CD4-positive, alpha-beta T cell treated with Interleukin-2 at 100 ng/mL for 4 hours (primary cell): ENCODE data around the gene ADGRB3.
"Not testable (repeated sequence)": the region's sequence is repeated elsewhere in the genome, so short reads cannot be mapped to it uniquely, and the experiment has no call there.

Experiments used
- DNase-seq: peaks from one replicate; pipeline ENCODE4 v3.0.0-alpha.2; 2020; ENCODE audit warnings: low spot score

The ADGRB3 gene

DNA sequence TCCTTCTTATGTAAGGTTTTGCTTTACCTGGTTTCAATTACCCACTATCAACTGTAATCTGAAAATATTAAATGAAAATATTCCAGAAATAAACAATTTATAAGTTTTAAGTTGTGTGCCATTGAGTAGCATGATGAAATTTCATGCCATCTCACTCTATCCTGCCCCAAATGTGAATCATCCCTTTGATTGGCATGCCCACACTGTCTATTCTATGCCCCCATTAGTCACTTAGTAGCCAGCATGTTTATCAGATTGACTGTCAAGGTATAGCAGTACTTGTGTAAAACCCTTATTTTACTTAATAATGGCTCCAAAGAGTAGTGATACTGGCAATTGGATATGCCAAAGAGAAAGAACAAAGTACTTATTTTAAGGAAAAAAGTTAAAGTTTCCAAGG, 403.8 kb downstream of the ADGRB3 start:
- DNase-seq = no peak

DNA sequence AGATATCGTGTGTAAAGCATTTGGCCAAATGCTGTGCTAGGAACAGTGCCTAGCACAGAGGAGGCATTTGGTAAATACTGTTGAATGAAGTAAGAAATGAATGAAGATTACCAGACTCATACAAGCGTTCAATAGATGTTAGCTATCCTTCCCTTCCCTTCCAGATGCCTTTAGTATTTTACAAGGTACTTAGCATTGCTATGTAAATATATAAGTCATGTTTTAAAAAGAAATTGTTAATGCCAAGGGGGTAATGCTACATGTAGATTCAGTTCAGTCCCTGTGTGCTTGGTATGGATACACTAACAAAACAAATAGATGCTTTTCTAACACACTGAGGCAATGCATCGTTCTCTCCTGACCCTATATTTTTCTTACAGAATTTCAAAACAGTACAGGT, 407.2 kb downstream of the ADGRB3 start:
- no peak for DNase-seq

DNA sequence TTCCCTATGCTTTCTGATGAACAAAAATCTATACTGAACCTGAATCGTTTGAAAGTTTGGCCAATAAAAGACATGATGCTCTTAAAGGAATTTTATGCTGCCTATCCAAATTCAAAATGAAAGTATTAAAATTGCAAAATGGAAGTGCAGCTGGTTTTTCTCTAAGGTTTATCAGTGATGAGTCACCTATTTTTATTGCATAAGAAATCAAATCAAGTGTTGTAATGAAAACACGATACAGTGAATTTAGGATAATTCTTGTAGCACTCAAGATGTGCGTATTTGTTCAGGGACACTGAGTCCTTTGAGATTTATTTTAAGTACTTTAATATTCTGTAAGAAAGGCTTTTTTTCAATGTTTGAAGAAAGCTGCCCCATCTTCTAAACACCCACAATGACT, 409.5 kb downstream of the ADGRB3 start:
- no peak for DNase-seq

DNA sequence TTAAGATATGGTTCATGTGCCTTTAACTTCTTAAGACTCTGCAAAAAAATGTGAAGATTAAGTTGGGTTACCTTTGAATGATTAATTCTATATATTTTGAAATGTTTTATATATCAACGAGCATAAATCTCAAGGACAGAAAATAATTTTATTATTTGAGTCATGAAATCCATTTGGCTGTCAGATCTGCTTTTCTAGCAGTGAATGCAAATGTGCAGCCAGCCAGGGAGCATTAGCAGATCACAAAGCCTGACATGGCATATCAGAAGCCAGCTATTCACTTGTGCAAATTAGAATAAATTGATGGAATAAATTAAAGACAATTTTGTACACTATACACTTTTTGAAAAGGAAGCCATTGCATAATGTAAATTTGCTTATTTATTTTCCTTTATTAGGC, 424.3 kb downstream of the ADGRB3 start:
- no peak for DNase-seq

DNA sequence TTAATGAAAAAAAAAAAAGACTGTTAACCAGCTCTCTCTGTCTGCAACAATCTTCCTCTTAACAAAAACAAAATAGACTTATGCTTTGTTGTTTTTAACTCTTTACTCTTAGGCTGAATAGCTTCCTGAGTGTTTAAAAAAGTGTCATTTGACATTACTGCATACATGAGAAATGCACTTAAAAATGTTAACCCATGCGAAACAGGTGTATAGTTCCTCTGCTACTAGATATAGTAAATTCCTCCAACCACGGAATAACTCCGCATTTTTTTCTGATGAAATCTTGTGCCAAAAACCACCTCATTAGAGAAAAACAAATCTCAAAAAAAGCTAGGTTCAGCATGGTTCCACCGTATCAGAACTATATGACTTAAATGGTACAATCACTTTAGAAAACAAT, 426.0 kb downstream of the ADGRB3 start:
- no peak for DNase-seq

DNA sequence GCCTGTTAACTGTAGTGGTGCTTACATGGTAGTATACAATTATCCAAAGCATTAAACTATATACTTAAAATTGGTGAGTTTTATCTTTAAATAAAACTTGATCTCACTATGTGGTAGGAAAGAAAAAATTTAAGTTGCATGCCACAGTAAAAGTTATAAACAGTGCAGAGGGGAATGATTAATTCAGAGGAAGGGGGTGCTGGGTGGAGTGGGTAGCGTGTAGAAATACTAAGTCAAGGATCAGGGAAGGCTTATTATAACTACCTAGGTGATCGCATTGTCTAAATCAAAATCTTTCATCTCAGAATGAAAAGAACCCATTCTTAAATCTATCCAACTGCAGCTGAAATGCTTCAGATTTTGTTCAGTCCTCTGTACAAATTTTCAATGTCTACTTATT, 428.3 kb downstream of the ADGRB3 start:
- no peak for DNase-seq

DNA sequence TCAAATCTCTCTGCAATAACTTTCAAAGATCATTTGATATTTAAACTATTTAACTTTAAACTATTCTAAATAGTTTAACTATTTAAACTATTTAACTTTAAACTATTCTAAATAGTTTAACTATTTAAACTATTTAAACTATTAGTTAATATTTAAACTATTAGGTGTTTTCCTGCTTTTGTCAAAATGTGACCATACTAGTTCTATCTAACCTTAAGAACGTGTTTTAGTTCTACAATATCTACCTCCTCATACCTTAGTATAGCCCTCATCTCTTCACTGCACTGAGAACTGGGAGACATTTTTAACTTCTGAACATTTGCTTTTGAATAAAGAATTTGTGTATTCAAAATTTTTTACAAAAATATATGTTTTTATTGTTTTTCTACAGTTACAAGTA, 429.1 kb downstream of the ADGRB3 start:
- DNase-seq = no peak

DNA sequence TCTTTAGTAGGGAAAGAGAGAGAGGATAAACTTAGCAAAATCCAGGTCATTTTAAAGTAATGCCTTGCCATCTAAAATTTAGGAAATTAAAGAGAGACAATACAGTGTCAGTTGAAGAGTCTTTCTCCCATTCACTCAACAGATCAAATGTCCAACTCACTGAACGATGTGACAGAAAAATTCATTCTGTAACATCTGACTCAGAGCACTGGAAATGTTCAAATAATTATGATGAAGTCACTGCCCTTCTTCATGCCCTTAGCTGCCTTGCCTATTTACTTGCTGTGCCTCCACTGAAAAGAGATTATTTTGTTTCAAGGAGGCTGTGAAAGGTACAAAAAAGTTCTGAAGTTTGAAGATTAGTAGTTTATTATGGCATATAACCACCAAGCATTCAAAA, 434.8 kb downstream of the ADGRB3 start:
- no peak for DNase-seq

DNA sequence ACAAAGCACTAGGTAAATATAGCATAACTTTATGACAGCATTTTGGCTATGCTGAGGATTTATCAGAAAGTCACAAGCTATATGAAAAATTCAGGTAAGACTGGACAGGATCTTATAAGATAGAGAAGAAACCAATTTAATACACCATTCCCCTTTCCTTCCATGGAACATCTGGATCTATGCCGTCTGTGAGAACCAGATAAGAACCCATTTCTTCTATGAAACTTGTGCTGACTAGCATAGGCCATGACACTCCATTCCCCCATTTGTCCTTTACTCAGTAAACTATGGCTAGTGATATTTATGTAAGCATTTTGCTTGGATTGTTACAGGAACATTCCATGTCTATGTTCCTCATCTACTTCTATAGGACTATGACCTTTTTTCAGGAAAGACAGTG, 437.7 kb downstream of the ADGRB3 start:
- no peak for DNase-seq

DNA sequence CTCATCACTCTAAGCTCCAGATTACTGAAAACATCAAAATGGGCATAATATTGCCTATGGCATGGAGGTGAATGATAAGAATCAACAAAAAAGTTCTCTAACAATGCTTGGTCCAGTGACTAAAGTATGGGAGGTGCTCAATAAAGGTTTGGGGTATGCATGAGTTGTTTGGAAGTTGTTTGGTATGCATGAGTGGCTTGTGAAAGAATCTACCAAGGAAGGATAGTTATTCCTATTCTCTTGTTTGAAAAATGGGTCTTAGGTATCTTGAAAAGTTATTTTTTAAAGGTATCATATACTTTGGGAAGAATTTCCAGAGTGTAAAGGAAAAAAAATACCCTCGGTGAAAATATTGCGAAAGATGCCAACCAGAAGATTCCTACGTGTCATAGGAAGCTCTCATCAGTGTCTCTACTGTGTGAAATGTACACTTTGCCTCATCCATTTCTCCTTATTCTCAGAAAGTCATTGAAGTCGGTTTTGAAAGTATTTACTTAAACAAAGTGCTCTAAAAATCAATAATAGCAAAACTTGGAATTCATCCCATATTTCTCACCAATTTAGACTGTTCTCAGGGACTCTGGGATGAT, 449.8 kb downstream of the ADGRB3 start:
- DNase-seq = no peak

DNA sequence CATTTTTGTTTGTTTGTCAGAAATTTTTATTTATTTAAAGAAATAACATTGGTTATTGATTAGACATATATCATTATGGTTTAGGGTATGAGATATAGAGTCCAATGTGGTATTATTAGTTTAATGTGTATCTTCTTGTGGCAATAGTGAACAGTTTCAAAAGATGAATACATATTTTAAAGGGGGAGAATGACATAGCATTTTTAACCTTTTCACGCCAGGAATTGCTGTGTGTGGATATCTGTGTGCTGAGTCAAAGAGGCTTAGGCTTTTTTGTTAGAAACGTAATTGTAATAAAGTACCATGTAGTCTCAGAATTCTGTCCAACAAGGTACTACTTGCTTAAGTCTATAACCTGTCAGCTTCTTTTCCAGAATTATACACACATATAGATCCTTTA, 451.6 kb downstream of the ADGRB3 start:
- DNase-seq = no peak

DNA sequence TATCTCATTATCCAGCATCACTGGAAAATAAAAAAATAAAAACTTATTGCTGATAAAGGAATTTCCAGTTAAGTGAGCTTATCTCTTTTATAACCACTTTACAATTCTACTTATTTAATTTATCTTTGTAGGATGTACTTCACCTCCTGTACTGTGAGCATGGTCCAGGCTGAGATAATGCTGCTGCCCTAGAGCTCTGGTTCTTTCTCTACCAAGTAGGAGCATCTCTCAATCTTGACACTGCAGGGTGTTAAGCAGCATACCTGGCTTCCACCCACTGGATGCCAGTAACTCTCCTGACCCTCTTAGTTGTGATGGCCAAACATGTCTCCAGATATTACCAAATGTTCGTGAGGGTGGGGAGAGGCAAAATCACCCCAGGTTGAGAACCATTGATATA, 454.5 kb downstream of the ADGRB3 start:
- DNase-seq = no peak

DNA sequence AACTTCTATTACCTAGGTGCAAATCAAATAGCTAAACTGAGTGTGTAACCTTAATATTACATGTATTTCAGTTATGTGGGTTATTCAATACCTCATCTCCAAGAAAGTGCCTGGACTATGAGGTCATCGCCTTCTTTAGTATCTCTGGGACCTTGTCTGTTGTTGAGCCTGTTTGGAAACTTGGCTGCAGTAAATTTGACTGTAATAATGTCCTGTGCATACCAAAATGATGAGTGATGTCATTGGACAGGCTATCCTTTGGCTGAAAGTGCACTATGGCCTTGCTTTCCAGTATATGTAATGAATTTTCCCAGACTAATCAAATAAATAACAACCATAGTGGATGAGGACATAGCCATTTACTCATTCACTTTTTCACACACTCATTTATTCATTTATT, 455.1 kb downstream of the ADGRB3 start:
- DNase-seq = no peak

DNA sequence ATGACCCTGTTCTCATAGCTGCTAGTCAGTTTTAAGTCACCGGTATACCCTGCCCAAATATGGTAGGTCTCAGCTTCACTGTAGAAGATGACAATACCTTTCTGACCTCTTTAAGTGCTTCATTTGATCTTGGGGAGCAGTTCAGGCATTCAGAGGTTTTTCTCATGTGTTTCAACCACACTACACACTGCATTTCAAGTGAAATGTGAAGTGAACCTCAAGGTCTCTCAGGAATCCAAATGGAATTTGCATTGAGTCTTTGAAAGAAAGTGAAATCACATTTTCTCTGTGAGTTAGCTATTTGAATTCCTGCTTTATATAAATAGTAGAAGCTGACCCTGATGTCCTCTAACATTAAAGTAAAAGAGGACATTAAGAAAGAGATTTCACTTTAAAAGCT, 461.6 kb downstream of the ADGRB3 start:
- DNase-seq = no peak

DNA sequence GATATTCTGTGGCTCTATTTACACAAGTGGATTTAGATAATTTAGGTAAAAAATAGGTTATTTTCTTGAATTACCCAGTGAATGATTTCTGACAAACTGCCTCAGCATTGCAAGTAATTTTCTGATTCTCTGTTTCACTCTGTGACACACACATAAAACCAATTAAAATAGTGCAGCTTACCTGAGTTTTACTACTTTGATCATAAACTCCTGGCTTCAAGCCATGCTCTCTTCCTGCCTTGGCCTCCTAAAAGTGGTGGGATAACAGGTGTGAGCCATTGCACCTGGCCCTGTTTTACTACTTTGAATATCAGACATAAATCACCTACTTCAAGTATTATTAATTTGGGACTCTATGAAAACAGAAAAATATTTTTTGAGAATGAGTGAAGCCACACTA, 462.9 kb downstream of the ADGRB3 start:
- no peak for DNase-seq

DNA sequence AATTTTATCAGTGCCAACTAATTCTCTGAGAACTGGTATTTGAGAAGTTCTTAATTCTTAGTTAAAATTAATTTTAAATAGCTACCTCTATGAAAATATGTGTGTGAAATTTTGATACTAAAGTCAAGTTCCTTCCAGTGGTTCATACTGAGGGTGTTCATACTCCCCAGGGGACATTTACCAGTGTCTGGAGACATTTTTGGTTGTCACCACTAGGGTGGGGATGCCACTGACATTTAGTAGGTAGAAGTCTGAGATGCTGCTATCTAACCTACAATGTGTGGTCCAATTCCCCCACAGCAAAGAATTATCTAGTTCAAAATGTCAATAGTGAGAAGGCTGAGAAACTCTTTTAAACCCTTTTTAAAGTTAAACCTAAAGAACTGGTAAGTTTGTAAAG, 463.8 kb downstream of the ADGRB3 start:
- DNase-seq = no peak

DNA sequence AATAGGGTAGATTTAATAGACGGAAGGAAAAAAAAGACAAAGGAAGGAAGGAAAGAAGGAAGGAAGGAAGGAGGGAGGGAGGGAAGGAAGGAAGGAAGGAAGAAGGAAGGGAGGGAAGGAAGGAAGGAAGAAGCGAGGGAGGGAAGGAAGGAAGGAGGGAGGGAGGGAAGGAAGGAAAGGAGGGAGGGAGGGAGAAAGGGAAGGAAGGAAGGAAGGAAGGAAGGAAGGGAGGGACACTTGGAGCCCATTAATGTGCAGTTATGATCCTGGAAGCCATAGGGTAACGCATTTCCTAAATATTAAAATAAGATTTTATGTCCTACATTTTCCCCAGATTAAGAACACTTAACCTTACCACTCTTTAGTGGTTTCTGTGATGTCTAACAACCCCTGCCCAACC, 465.7 kb downstream of the ADGRB3 start:
- DNase-seq = no peak

DNA sequence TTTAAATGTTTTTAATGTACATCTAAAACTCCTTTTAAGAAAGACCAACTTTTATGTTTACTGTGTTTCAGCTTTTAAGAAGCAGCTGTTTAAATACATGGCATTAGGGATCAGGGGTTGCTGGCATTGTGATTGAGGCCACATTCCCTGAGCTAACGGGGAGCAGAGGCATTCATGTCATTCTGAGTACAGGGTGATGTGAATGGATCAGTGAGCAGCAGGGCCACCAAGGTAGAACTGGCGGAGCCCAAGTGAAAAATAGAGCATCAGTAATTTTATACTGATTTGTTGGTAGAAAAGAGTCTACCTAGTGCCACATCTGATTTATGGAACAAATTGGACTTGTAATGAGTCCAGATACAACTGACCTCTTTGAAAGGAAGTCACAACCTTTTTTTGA, 467.3 kb downstream of the ADGRB3 start:
- no peak for DNase-seq

DNA sequence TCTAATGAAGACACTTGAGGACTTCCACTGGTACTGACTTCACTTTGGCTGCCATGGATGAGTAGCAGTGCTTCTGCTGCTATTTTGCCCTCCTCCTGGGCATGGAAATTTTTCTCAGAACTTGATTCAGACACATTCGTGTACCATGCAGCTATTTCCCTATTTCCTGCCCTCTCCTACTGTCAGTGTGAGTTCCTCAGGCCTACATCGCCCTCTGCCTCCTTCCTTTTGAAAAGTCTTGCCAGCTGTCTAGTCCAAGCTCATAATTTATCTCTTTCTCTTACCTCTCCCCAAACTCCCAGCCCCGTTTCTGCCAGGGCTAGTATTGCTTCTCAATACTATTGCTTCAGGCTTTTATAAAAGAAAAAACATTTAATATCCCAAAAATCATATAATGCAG, 470.2 kb downstream of the ADGRB3 start:
- no peak for DNase-seq

DNA sequence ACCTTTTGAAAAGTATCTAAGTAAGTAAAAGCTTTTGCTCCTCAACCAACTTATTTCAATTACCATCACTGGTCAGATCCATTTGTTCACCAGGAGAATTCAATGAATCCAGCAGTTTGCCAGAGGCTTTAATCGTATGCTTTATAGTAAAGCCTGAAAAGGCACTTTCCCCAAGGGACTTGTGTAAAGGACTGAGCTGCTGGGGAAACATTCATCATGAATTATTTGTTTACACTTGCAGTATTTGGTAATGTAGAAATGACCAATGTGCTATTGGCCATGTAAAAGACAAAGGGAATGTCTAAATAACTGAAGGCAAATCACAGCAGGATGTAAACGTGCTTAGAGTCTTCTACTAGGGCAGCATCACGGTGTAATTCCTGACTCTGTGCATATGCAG, 471.4 kb downstream of the ADGRB3 start:
- no peak for DNase-seq

DNA sequence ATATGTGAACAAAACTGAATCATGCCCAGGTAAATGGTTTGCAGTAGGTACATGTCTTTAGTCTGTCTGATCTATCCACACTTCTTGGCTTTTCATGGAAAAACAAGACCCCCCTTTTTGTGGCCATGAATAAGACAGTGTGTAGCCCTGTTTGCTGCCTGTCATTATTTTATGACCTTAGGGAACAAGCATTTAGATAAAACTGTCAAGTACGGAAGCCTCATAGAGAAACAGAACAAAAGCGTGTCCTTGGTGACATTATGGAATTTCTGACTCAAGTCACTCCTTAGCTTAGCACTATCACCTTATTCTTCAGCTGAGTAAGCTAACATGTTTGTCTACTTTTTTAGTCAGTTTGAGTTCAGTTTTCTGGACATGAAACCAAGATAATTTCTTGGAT, 476.2 kb downstream of the ADGRB3 start:
- DNase-seq = no peak

DNA sequence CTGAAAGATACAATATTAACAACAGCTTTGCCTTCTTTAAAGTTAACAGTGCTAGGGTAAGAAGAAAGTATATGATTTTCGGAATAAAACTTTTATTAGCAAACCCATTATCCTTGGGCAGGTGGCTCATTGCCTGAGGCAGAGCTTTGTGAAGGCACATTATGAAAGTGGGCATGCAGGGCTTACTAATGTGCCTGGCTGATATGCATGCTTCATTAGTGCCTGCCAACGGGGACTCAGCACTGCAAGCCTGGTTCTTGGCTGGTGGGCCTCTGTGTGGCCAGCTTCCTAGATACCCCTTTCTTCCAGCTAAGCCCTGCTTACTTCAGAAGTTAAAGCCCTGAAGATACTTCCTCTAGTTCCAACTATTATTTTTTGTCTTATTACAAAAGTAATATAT, 481.6 kb downstream of the ADGRB3 start:
- no peak for DNase-seq

DNA sequence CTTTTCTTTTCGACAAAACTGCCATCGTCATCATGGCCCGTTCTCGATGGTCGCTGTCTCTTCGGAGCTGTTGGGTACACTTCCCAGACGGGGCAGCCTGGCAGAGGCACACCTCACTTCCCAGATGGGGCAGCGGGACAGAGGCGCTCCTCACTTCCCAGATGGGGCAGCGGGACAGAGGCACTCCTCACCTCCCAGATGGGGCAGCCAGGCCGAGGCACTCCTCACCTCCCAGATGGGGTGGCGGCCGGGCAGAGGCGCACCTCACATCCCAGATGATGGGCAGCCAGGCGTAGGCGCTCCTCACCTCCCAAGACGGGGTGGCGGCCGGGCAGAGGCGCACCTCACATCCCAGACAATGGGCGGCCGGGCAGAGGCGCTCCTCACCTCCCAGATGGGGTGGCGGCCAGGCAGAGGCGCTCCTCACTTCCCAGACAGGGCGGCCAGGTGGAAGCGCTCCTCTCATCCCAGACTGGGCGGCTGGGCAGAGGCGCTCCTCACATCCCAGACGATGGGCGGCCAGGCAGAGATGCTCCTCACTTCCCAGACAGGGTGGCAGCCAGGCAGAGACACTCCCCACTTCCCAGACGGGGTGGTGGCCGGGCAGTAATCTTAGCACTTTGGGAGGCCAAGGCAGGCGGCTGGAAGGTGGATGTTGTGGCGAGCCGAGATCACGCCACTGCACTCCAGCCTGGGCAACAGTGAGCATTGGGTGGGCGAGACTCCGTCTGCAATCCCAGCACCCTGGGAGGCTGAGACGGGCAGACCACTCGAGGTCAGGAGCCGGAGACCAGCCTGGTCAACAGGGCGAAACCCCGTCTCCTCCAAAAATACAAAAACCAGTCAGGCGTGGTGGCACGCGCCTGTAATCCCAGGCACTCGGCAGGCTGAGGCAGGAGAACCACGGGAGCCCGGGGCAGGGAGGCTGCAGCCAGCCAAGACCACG, 486.7 kb downstream of the ADGRB3 start:
- not testable (repeated sequence) for DNase-seq

DNA sequence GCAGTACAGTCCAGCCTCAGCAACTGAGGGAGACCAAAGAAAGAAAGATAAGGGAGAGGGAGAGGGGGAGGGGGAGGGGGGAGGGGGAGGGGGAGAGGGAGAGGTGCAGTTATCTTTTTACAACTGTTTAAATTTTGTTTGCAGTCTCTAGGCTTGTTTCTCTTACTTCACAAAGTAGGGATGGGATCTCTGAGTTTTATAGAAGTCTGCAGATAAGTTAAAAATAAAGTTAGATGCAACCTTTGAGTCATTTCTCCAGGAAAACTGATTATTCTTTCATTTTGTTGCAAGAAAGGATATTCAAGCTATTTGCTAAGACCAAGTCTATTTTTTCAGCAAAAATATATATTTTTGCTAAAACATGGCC, 487.3 kb downstream of the ADGRB3 start:
- no peak for DNase-seq
